AG04449 (cell line): Measurements from ENCODE around the gene SOBP.

Source experiments
- CTCF ChIA-PET: fragments of 350-600 bp; formaldehyde crosslinking; extraction: SDS; loops from one replicate; lab custom pipeline; 2021; ENCODE audit warnings: antibody characterized with exemption; lab: Yijun Ruan, JAX
- POLR2A ChIA-PET: fragments of 400-600, 350-600 bp; formaldehyde crosslinking; extraction: SDS; loops from one replicate; lab custom pipeline; 2020; ENCODE audit warnings: antibody characterized with exemption, inconsistent platforms; lab: Yijun Ruan, JAX
- DNase-seq: peaks from one replicate; pipeline ENCODE4 v3.0.0-alpha.2; 2010; ENCODE audit warnings: low read depth, low spot score
- H3K4me3 ChIP-seq: 2 replicates; pipeline ENCODE4 v1.5.1; 2011; ENCODE audit warnings: low read depth, mild to moderate bottlenecking, control low read depth, low read length
- CTCF ChIP-seq: IDR thresholded peaks from one replicate; pipeline ENCODE4 v1.5.1; 2011; ENCODE audit warnings: mild to moderate bottlenecking, moderate library complexity, low read length, control low read depth, inconsistent platforms; ENCODE audit not compliant: insufficient read depth; ENCODE audit errors: missing control alignments

SOBP gene

GRCh38 chr6:107606407-107606806 lies 116.5 kb downstream of the SOBP start:
- POLR2A ChIA-PET = no interaction called here
- CTCF ChIA-PET = no interaction called here
- no peak for DNase-seq
- H3K4me3 ChIP-seq = no peak overlapping the region
- TF ChIP-seq CTCF = no peak

DNA sequence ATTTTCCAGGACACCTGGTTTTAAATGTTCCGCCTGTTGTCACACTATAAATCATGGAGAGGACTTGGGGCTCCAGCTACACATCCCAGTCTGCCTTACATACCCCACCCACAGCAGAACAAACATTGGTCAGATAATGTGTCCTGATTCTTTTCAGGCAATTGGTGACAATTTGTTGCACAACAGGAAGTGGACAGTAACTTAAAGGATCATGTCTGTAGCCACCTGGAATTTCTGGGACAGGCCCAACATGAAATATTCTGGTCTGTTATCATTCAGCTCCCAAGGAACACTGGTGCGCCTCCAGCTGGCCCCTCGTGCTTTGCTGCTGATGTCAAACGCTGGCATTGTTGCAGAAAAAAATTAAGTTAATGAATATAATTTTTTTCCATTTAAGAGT lies 117.2 kb downstream of the SOBP start:
- ChIA-PET CTCF (no interaction called here), POLR2A (no interaction called here)
- TF ChIP-seq CTCF = no peak
- no peak for DNase-seq
- H3K4me3 ChIP-seq = no peak overlapping the region

DNA sequence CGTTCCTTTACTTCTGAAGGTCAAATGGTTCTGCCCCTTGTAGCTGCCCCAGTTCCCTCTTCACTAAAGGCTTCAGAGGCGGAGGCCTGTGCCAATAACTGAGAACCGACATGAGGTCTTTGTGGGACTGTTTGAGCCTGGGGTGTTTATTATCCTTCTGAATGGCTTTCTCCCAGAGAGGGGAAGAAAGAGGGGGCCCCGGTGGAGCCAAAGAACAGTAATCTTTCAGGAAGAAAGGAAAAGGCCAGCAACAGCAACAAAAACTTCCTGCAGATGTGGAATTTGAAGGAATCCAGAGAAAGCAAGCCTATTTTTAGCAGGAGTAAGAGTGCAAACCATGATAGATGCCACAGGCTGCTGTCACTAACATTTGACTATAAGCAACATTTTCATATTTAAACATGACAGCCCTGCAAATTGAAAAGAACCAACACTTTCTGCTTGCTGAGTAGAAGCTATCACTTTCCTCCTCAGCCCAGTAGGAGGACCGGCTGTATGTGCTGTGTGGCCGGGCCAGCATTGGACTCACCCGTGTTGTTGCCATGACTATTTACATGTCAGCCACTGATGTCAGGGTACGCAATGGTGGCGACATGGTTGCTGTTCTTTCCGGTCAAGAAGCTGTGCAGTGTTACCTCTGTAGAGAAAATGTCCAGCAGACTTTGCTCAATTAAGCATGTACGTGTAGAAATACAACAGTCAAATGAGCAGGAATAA lies 121.3 kb downstream of the SOBP start:
- TF ChIP-seq CTCF = no peak
- POLR2A ChIA-PET = interaction anchor here (0.6 kb wide), 1 partner anchor 68 kb away, joined by 3 read pairs; no protein-coding TSS in a partner anchor
- no peak for DNase-seq
- CTCF ChIA-PET = no interaction called here
- no peak overlapping the region for H3K4me3 ChIP-seq

DNA sequence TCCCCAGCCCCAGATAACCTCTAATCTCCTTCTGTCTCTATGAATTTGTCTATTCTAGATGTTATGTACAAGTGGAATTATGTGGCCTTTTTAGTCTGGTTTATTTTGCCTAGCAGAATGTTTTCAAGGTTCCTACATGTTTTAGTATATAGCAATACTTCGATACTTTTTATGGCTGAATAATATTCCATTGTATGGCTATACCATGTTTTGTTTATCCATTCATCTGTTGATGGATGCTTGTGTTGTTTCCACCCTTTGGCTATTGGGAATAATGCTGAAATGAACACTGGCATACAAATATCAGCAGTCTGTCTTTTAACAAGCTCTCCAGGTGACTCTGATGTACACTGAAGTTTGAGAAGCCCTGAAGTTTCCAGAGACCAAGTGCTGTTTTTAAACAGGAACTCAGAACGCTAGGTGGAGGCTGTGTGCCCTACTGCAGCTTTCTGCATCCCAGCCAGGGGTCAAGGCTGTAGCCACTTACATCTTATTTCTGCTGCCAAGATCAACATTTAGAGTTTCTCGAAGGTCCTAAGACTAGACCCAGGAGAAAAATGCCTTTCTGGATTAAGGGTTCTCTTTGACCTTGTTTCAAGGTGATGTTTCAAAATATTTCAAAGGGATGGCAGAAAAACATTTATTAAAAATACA lies 123.0 kb downstream of the SOBP start:
- no peak for DNase-seq
- POLR2A ChIA-PET = no interaction called here
- CTCF ChIA-PET = interaction anchor here (1.2 kb wide), 1 partner anchor 427 kb away, joined by 3 read pairs; no protein-coding TSS in a partner anchor
- no peak overlapping the region for H3K4me3 ChIP-seq
- TF ChIP-seq CTCF = no peak

GRCh38 chr6:107613651-107614379 lies 123.9 kb downstream of the SOBP start:
- H3K4me3 ChIP-seq = no peak overlapping the region
- POLR2A ChIA-PET = no interaction called here
- DNase-seq = no peak
- CTCF ChIA-PET = interaction anchor here (1.2 kb wide), 1 partner anchor 428 kb away, joined by 3 read pairs; no protein-coding TSS in a partner anchor
- TF ChIP-seq CTCF = no peak

- no peak overlapping the region for H3K4me3 ChIP-seq
- no peak for DNase-seq
- CTCF ChIA-PET = no interaction called here
- POLR2A ChIA-PET = no interaction called here
- TF ChIP-seq CTCF = no peak
Observed at GRCh38 chr6:107614828-107615227, 124.9 kb downstream of the SOBP start.
